IMR-90 (cell line): Measurements from ENCODE around the gene TCHP.

Experiments
- CTCF ChIP-seq: conservative IDR thresholded peaks from 2 replicates; pipeline ENCODE4 v1.5.1; 2012; ENCODE audit warnings: mild to moderate bottlenecking, low read depth, low read length, improper control_type of control experiment
- FOS ChIP-seq: fragments of 150-350 bp; IDR thresholded peaks from 2 replicates; pipeline ENCODE4 v1.6.1; 2016; ENCODE audit warnings: low read depth, low read length
- MAFK ChIP-seq: IDR thresholded peaks from 2 replicates; pipeline ENCODE4 v1.6.1; 2012; ENCODE audit warnings: low read depth, low read length, improper control_type of control experiment
- MAZ ChIP-seq: IDR thresholded peaks from 2 replicates; pipeline ENCODE4 v1.6.1; 2012; ENCODE audit warnings: low read depth, mild to moderate bottlenecking, low read length, improper control_type of control experiment, moderate library complexity, borderline replicate concordance
- MXI1 ChIP-seq: IDR thresholded peaks from 2 replicates; pipeline ENCODE4 v1.6.1; 2012; ENCODE audit warnings: low read depth, mild to moderate bottlenecking, low read length, moderate library complexity, borderline replicate concordance
- POLR2A ChIP-seq: IDR thresholded peaks from 2 replicates; pipeline ENCODE4 v1.6.1; 2012; ENCODE audit warnings: mild to moderate bottlenecking, low read depth, low read length
- RAD21 ChIP-seq: IDR thresholded peaks from 2 replicates; pipeline ENCODE4 v1.6.1; 2012; ENCODE audit warnings: low read length, improper control_type of control experiment
- RCOR1 ChIP-seq: IDR thresholded peaks from 2 replicates; pipeline ENCODE4 v1.6.1; 2012; ENCODE audit warnings: mild to moderate bottlenecking, low read length, improper control_type of control experiment; ENCODE audit not compliant: insufficient replicate concordance
- RFX5 ChIP-seq: IDR thresholded peaks from 2 replicates; pipeline ENCODE4 v1.8.0; 2012; ENCODE audit warnings: low read depth, mild to moderate bottlenecking, low read length, moderate library complexity

- TF ChIP-seq RCOR1: no peak
- no peak for TF ChIP-seq MXI1
- no peak for TF ChIP-seq CTCF
- no peak for TF ChIP-seq MAFK
- TF ChIP-seq RAD21: no peak
- TF ChIP-seq MAZ: no peak
- TF ChIP-seq POLR2A: no peak
- TF ChIP-seq FOS: no peak
- no peak for TF ChIP-seq RFX5
These were observed 28.3 kb upstream of the TCHP start for GRCh38 chr12:109871668-109872314.
